ENCODE data around the gene RBMX. TPM values are rescaled to one million over a fixed set of nuclear protein-coding genes. Genes with fewer than 3 reads are reported as not detected.

The RBMX gene
- total and polyA plus RNA-seq, 2 of the 13 experiments (the other 11 are each of a cell fraction or from before 2014, with no cell fraction given) = 114 to 254 TPM

DNA sequence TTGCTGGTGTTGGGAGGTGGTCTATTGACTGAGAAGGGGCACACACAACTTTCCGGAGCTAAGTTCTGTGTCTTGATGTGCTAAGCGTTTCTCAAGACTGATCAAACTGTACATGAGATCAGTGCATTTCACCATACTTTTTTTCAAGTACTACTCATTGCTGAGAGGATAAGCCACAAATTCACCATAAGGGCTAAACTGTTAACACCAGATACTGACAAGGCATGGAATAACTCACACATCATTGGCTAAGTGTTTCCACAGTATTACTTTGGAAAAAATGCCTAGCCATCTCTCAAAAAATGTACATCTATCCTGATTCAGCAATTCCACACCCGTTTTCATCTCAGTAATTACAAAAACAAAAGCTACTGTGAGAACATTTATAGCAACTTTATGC, 13.0 kb downstream of the RBMX start:
- peaks cover 6% of the 10 kb centered on the region; the same call in 1 of the 2 replicates for H4K20me1 ChIP-seq (ENCODE audit: insufficient read depth, low read length)
- TF ChIP-seq MAFK (conservative IDR thresholded peaks at IDR 0.05 in 1 of 2, IDR thresholded peaks at IDR 0.05 in 1 of 2; ENCODE audit: low read length in 2 of 2) = peak in 1 of 2 experiments; percentile 29; a peak in 1 of 4 replicates
- TF ChIP-seq POGZ (CRISPR knock-in tag; IDR thresholded peaks at IDR 0.05) = no peak
- no peak for TF ChIP-seq ZNF737 (CRISPR knock-in tag; IDR thresholded peaks at IDR 0.05; ENCODE audit: borderline replicate concordance)
- no peak for TF ChIP-seq ARHGAP35 (CRISPR knock-in tag; IDR thresholded peaks at IDR 0.05; ENCODE audit: borderline replicate concordance)
- no peak for TF ChIP-seq HNF4A (CRISPR knock-in tag; IDR thresholded peaks at IDR 0.05)
- TF ChIP-seq, protein P1, sequence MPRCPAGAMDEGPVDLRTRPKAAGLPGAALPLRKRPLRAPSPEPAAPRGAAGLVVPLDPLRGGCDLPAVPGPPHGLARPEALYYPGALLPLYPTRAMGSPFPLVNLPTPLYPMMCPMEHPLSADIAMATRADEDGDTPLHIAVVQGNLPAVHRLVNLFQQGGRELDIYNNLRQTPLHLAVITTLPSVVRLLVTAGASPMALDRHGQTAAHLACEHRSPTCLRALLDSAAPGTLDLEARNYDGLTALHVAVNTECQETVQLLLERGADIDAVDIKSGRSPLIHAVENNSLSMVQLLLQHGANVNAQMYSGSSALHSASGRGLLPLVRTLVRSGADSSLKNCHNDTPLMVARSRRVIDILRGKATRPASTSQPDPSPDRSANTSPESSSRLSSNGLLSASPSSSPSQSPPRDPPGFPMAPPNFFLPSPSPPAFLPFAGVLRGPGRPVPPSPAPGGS (CRISPR knock-in tag; IDR thresholded peaks at IDR 0.05) = no peak
- no peak for TF ChIP-seq ZNF138 (CRISPR knock-in tag; IDR thresholded peaks at IDR 0.05; ENCODE audit: low read depth)
- TF ChIP-seq ZNF20 (CRISPR knock-in tag; IDR thresholded peaks at IDR 0.05) = no peak
- TF ChIP-seq, protein P2, sequence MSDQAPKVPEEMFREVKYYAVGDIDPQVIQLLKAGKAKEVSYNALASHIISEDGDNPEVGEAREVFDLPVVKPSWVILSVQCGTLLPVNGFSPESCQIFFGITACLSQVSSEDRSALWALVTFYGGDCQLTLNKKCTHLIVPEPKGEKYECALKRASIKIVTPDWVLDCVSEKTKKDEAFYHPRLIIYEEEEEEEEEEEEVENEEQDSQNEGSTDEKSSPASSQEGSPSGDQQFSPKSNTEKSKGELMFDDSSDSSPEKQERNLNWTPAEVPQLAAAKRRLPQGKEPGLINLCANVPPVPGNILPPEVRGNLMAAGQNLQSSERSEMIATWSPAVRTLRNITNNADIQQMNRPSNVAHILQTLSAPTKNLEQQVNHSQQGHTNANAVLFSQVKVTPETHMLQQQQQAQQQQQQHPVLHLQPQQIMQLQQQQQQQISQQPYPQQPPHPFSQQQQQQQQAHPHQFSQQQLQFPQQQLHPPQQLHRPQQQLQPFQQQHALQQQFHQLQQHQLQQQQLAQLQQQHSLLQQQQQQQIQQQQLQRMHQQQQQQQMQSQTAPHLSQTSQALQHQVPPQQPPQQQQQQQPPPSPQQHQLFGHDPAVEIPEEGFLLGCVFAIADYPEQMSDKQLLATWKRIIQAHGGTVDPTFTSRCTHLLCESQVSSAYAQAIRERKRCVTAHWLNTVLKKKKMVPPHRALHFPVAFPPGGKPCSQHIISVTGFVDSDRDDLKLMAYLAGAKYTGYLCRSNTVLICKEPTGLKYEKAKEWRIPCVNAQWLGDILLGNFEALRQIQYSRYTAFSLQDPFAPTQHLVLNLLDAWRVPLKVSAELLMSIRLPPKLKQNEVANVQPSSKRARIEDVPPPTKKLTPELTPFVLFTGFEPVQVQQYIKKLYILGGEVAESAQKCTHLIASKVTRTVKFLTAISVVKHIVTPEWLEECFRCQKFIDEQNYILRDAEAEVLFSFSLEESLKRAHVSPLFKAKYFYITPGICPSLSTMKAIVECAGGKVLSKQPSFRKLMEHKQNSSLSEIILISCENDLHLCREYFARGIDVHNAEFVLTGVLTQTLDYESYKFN (CRISPR knock-in tag; conservative IDR thresholded peaks at IDR 0.05) = no peak
- DNase-seq (ENCODE audit: low spot score) = no peak
- no peak overlapping the region for H3K4me2 ChIP-seq (ENCODE audit: low read depth, low read length)
- intact Hi-C loops (cut with micrococcal nuclease; ENCODE audit: unreplicated experiment) (no loop called here), in situ Hi-C loops (cut with HindIII; ENCODE audit: extremely low pct_ligation_motif_present, low pct_unique_long_range_greater_than_20kb) (no loop called here)
- no peaks in the 10 kb centered on the region for H3K9me3 ChIP-seq (ENCODE audit: low read length)
- FAIRE-seq = no peak
- no peaks in the 10 kb centered on the region for H3K79me2 ChIP-seq (ENCODE audit: insufficient read depth, low read length)
- 100% methylated on average over 1 of the region's 3 CpGs for WGBS (ENCODE audit: low lambda C conversion rate)
- H3K9ac ChIP-seq (ENCODE audit: insufficient read depth, low read depth, low read length) = no peak overlapping the region
- H3K27ac ChIP-seq (ENCODE audit: extremely low read length, insufficient read depth, low read length) = no peak overlapping the region
- BruUV-seq (replicated peaks) = no TSS peak
- no peak; the same call in 2 of the 3 replicates for ATAC-seq
- H3K27me3 ChIP-seq (ENCODE audit: control insufficient read depth in 1 of 2, insufficient read depth in 2 of 2, low read length in 2 of 2) = no peaks in the 10 kb centered on the region
- H3K4me3 ChIP-seq (replicated peaks in 1 of 3; ENCODE audit: insufficient read depth in 1 of 3, low read depth in 2 of 3, low read length in 3 of 3) = no peak overlapping the region
- H3K36me3 ChIP-seq (replicated peaks in 1 of 2; ENCODE audit: control insufficient read depth in 1 of 2, insufficient read depth in 2 of 2, low read length in 2 of 2) = peaks cover 1 to 7% of the 10 kb centered on the region in 2 experiments; a peak in 3 of 5 replicates
- ChIA-PET CTCF (ENCODE audit: low intra/inter-chr PET ratio, low total read pairs) (no interaction called here), POLR2A (interaction anchor here (0.6 to 1.9 kb wide), 4 partner anchors 11 to 42 kb away, joined by 3 to 24 read pairs (median 5); partner anchors contain the start of gene RBMX)
- peaks cover 33% of the 10 kb centered on the region for H3K4me1 ChIP-seq (ENCODE audit: insufficient read depth, low read length)
- H2AFZ ChIP-seq (ENCODE audit: low read length) = no peak overlapping the region

All from HepG2 (cell line).